H9 (cell line): Measurements from ENCODE around the gene RHBDD2. TPM values are rescaled to one million over a fixed set of nuclear protein-coding genes. Genes with fewer than 3 reads are reported as not detected.

ENCODE experiments used
- DNase-seq: peaks from one replicate; pipeline ENCODE4 v3.0.0-alpha.2; 2017
- H2AFZ ChIP-seq: one replicate; pipeline ENCODE4 v1.6.1; 2013; ENCODE audit warnings: mild to moderate bottlenecking, low read length, control low read depth, moderate library complexity
- H2AK5ac ChIP-seq: 2 replicates; pipeline ENCODE4 v1.6.1; 2013; ENCODE audit warnings: low read length, control low read depth, mixed read lengths; ENCODE audit not compliant: insufficient read length
- H2BK120ac ChIP-seq: one replicate; pipeline ENCODE4 v1.6.1; 2013; ENCODE audit warnings: low read depth, mild to moderate bottlenecking, low read length, control low read depth, inconsistent platforms; ENCODE audit not compliant: poor library complexity, severe bottlenecking
- H2BK12ac ChIP-seq: 2 replicates; pipeline ENCODE4 v1.6.1; 2013; ENCODE audit warnings: low read length, control low read depth, mixed read lengths, low read depth; ENCODE audit not compliant: insufficient read length
- H2BK15ac ChIP-seq: 2 replicates; pipeline ENCODE4 v1.6.1; 2013; ENCODE audit warnings: low read depth, low read length, control low read depth
- H2BK20ac ChIP-seq: one replicate; pipeline ENCODE4 v1.6.1; 2013; ENCODE audit warnings: low read depth, mild to moderate bottlenecking, low read length, control low read depth, inconsistent platforms; ENCODE audit not compliant: poor library complexity, severe bottlenecking
- H2BK5ac ChIP-seq: 2 replicates; pipeline ENCODE4 v1.6.1; 2013; ENCODE audit warnings: low read length, control low read depth, mixed read lengths; ENCODE audit not compliant: insufficient read length
- H3K14ac ChIP-seq: 2 replicates; pipeline ENCODE4 v1.6.1; 2013; ENCODE audit warnings: low read length, control low read depth; ENCODE audit not compliant: insufficient read depth
- H3K18ac ChIP-seq: 2 replicates; pipeline ENCODE4 v1.6.1; 2013; ENCODE audit warnings: low read depth, mild to moderate bottlenecking, mixed read lengths, low read length, control low read depth; ENCODE audit not compliant: insufficient read length
- H3K23ac ChIP-seq: 2 replicates; pipeline ENCODE4 v1.6.1; 2013; ENCODE audit warnings: low read length, control low read depth, mixed read lengths, low read depth; ENCODE audit not compliant: insufficient read length
- H3K23me2 ChIP-seq: 2 replicates; pipeline ENCODE4 v1.6.1; 2013; ENCODE audit warnings: low read depth, mild to moderate bottlenecking, mixed read lengths, low read length, control low read depth; ENCODE audit not compliant: insufficient read length, poor library complexity, severe bottlenecking
- H3K27ac ChIP-seq: 2 replicates; pipeline ENCODE4 v1.5.1; 2013; ENCODE audit warnings: low read length, control low read depth, mixed read lengths, low read depth; ENCODE audit not compliant: insufficient read length
- H3K27me3 ChIP-seq: 2 replicates; pipeline ENCODE4 v1.6.1; 2013; ENCODE audit warnings: low read length, control low read depth, inconsistent platforms; ENCODE audit not compliant: insufficient read depth
- H3K4ac ChIP-seq: 2 replicates; pipeline ENCODE4 v1.6.1; 2013; ENCODE audit warnings: low read depth, mild to moderate bottlenecking, control low read depth, inconsistent platforms, low read length, moderate library complexity
- H3K4me1 ChIP-seq: 2 replicates; pipeline ENCODE4 v1.6.1; 2013; ENCODE audit warnings: low read length, control low read depth, inconsistent platforms; ENCODE audit not compliant: insufficient read depth
- H3K4me2 ChIP-seq: 2 replicates; pipeline ENCODE4 v1.6.1; 2013; ENCODE audit warnings: low read length, control low read depth, mixed read lengths; ENCODE audit not compliant: insufficient read length, insufficient read depth
- H3K56ac ChIP-seq: 2 replicates; pipeline ENCODE4 v1.6.1; 2013; ENCODE audit warnings: low read depth, mild to moderate bottlenecking, mixed read lengths, low read length, control low read depth; ENCODE audit not compliant: insufficient read length
- H3K79me1 ChIP-seq: 2 replicates; pipeline ENCODE4 v1.6.1; 2013; ENCODE audit warnings: low read depth, mild to moderate bottlenecking, moderate library complexity, low read length, control low read depth, inconsistent platforms; ENCODE audit not compliant: insufficient read depth, poor library complexity, severe bottlenecking
- H3K79me2 ChIP-seq: 2 replicates; pipeline ENCODE4 v1.6.1; 2013; ENCODE audit warnings: low read length, control low read depth, inconsistent platforms; ENCODE audit not compliant: insufficient read depth
- H3K9ac ChIP-seq: 2 replicates; pipeline ENCODE4 v1.6.1; 2013; ENCODE audit warnings: low read length, control low read depth, mixed read lengths; ENCODE audit not compliant: insufficient read length; ENCODE audit errors: extremely low read depth
- H3K9me3 ChIP-seq: one replicate; pipeline ENCODE4 v1.6.1; 2013; ENCODE audit warnings: low read depth, low read length, inconsistent platforms; ENCODE audit not compliant: control insufficient read depth
- H3T11ph ChIP-seq: one replicate; pipeline ENCODE4 v1.6.1; 2013; ENCODE audit warnings: mild to moderate bottlenecking, low read length, control low read depth, inconsistent platforms
- H4K20me1 ChIP-seq: one replicate; pipeline ENCODE4 v1.6.1; 2013; ENCODE audit not compliant: control insufficient read depth, insufficient read length, insufficient read depth
- H4K5ac ChIP-seq: 2 replicates; pipeline ENCODE4 v1.6.1; 2013; ENCODE audit warnings: low read depth, mild to moderate bottlenecking, mixed read lengths, low read length, control low read depth; ENCODE audit not compliant: insufficient read length
- H4K8ac ChIP-seq: replicated peaks from 2 replicates; pipeline ENCODE4 v1.6.1; 2013; ENCODE audit warnings: low read length, control low read depth, mixed read lengths, low read depth; ENCODE audit not compliant: insufficient read length
- H4K91ac ChIP-seq: 2 replicates; pipeline ENCODE4 v1.6.1; 2013; ENCODE audit warnings: low read depth, mild to moderate bottlenecking, moderate library complexity, mixed read lengths, low read length, control low read depth; ENCODE audit not compliant: insufficient read length
- H3K27ac Mint-ChIP-seq, 3 experiments: 2 replicates in 2 of 3; 3 replicates in 1 of 3; pipeline ENCODE4 v1.8.0; 2020 to 2021; ENCODE audit warnings: mixed read lengths in 3 of 3, mild to moderate bottlenecking in 1 of 3, moderate library complexity in 1 of 3
- H3K27me3 Mint-ChIP-seq: 2 replicates; pipeline ENCODE4 v1.8.0; 2021; ENCODE audit warnings: low read depth, mild to moderate bottlenecking, moderate library complexity, mixed read lengths
- H3K36me3 Mint-ChIP-seq, 3 experiments: 2 replicates in 2 of 3; 3 replicates in 1 of 3; pipeline ENCODE4 v1.8.0; 2020 to 2021; ENCODE audit warnings: low read depth in 3 of 3, mixed read lengths in 3 of 3; ENCODE audit not compliant: insufficient read depth in 1 of 3
- H3K4me1 Mint-ChIP-seq, 2 experiments: 2 replicates each; pipeline ENCODE4 v1.8.0; 2020; ENCODE audit warnings: mixed read lengths in 2 of 2
- H3K4me3 Mint-ChIP-seq, 2 experiments: 2 replicates in 1 of 2; 3 replicates in 1 of 2; pipeline ENCODE4 v1.8.0; 2020 to 2021; ENCODE audit warnings: mild to moderate bottlenecking in 2 of 2, mixed read lengths in 2 of 2, moderate library complexity in 1 of 2
- H3K9me3 Mint-ChIP-seq, 2 experiments: 2 replicates in 1 of 2; 3 replicates in 1 of 2; pipeline ENCODE4 v1.8.0; 2020; ENCODE audit warnings: mild to moderate bottlenecking in 2 of 2, mixed read lengths in 2 of 2, moderate library complexity in 1 of 2
- WGBS: extraction: QIAGEN DNeasy Blood & Tissue Kit; methylation state at CpG from one replicate; pipeline ENCODE4 v1.1.7; 2013; ENCODE audit warnings: missing lambda C conversion rate, low lambda C conversion rate, mixed read lengths; ENCODE audit not compliant: insufficient read length; ENCODE audit errors: extremely low coverage; 5-methylcytosine and 5-hydroxymethylcytosine counted together
- total RNA-seq: library from RNA; stranded (reverse); gene quantifications from 2 replicates; pipeline ENCODE4 v1.2.1, GENCODE V29; 2021
- TF ChIP-seq, protein P1 (sequence below): fragments of 200-600 bp; sonication (generic); conservative IDR thresholded peaks from 3 replicates; pipeline ENCODE4 v1.8.0; 2021; ENCODE audit warnings: antibody characterized with exemption, mild to moderate bottlenecking

Gene RHBDD2
- total RNA-seq, 1 experiment from 2014 or later: 30.0 TPM

DNA sequence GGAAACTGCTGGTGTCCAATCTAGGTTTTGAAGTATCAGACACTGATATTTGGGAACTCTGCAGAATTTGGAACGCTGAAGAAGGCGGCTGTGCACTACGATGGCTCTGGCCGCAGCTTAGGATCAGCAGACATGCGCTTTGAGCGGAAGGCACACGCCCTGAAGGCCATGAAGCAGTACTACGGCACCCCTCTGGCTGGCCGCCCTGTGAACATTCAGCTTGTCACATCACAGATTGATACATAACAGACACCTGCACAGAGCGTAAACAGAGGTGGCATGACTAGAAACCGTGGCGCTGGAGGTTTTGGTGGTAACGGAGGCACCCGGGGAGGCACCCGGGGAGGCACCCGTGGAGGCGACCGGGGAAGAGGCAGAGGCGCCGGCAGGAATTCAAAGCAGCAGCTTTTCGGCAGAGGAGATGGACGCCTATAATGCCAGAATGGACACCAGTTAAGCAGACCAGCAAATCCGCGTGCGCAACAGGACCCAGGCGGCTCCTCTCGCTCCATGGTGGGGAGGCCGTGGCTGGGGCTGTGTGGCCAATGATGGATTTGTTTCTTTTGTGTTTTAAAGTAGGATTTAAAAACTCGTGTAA lies 43.0 kb upstream of the RHBDD2 start:
- Mint-ChIP-seq H3K36me3 (no peaks in the 10 kb centered on the region; a peak in 1 of 7 replicates), H3K4me3 (no peak overlapping the region; a peak in 1 of 5 replicates), H3K27ac (peak overlapping the region in 1 of 3 experiments; percentile 80; a peak in 2 of 7 replicates), H3K9me3 (no peaks in the 10 kb centered on the region), H3K4me1 (peaks cover 3 to 7% of the 10 kb centered on the region in 2 experiments; a peak in 3 of 4 replicates), H3K27me3 (peaks cover 33% of the 10 kb centered on the region)
- Histone ChIP-seq H3K4me1 (no peaks in the 10 kb centered on the region), H3T11ph (no peak overlapping the region), H2AFZ (no peak overlapping the region), H3K79me2 (no peaks in the 10 kb centered on the region), H3K27me3 (no peaks in the 10 kb centered on the region), H2BK15ac (no peak overlapping the region), H3K4me2 (no peak overlapping the region), H3K27ac (no peak overlapping the region), H2BK120ac (no peak overlapping the region), H3K9me3 (no peaks in the 10 kb centered on the region), H4K91ac (no peak overlapping the region), H3K4ac (no peak overlapping the region), H2BK20ac (no peak overlapping the region), H2BK5ac (no peak overlapping the region), H3K18ac (no peak overlapping the region), H3K23ac (no peak overlapping the region), H4K20me1 (no peaks in the 10 kb centered on the region), H4K8ac (no peak overlapping the region), H2BK12ac (no peak overlapping the region), H2AK5ac (no peak overlapping the region), H4K5ac (no peak overlapping the region), H3K23me2 (no peaks in the 10 kb centered on the region), H3K56ac (no peak overlapping the region), H3K14ac (no peak overlapping the region), H3K79me1 (no peaks in the 10 kb centered on the region), H3K9ac (no peak overlapping the region)
- TF ChIP-seq, protein P1, sequence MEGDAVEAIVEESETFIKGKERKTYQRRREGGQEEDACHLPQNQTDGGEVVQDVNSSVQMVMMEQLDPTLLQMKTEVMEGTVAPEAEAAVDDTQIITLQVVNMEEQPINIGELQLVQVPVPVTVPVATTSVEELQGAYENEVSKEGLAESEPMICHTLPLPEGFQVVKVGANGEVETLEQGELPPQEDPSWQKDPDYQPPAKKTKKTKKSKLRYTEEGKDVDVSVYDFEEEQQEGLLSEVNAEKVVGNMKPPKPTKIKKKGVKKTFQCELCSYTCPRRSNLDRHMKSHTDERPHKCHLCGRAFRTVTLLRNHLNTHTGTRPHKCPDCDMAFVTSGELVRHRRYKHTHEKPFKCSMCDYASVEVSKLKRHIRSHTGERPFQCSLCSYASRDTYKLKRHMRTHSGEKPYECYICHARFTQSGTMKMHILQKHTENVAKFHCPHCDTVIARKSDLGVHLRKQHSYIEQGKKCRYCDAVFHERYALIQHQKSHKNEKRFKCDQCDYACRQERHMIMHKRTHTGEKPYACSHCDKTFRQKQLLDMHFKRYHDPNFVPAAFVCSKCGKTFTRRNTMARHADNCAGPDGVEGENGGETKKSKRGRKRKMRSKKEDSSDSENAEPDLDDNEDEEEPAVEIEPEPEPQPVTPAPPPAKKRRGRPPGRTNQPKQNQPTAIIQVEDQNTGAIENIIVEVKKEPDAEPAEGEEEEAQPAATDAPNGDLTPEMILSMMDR: no peak
- no peak for DNase-seq
- WGBS: no CpG with 5 or more reads among the region's 29 CpGs
